ENCODE data around the gene GRIK2. TPM values are rescaled to one million over a fixed set of nuclear protein-coding genes. Genes with fewer than 3 reads are reported as not detected.

GRIK2 gene
- total RNA-seq, 1 donor from 2014 or later: 2.5 TPM

DNA sequence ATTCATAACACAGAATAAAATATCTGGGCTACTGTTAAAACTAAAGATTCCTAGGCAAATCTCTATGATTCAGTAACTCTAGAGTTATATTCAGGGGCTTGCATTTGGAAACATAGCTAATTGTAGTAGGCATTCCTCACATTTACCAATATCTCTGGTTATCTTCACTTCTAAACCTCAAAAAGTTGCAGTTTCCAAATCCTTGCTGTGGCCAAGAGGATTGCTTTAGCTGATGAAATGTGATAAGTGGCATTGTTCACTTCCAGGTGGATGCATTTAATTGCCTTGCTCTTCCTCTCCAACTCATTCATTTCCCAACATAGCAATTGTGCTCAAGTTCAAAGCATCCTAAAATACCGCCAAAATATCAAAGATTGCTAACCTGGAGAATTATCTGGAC is 246.6 kb downstream of the GRIK2 start:
- Histone ChIP-seq H4K20me1 (ENCODE audit: insufficient read depth, low read length) (no peaks in the 10 kb centered on the region), H3K27ac (ENCODE audit: low read depth, low read length) (no peak overlapping the region), H3K79me2 (ENCODE audit: insufficient read depth, low read length) (no peaks in the 10 kb centered on the region), H3K36me3 (ENCODE audit: insufficient read depth, low read length) (no peaks in the 10 kb centered on the region), H2AFZ (ENCODE audit: low read depth, low read length) (no peak overlapping the region), H3K4me2 (ENCODE audit: low read length) (no peak overlapping the region), H3K4me3 (ENCODE audit: insufficient read depth, low read depth, low read length) (no peak overlapping the region), H3K9ac (ENCODE audit: low read length) (no peak overlapping the region), H3K9me3 (ENCODE audit: insufficient read depth, low read depth, low read length) (no peaks in the 10 kb centered on the region), H3K4me1 (ENCODE audit: insufficient read depth, low read length) (no peaks in the 10 kb centered on the region), H3K27me3 (ENCODE audit: insufficient read depth, low read length) (no peaks in the 10 kb centered on the region)
- DNase-seq (ENCODE audit: low read depth) (peak; percentile 51), FAIRE-seq (no peak)
- H3K27me3 Mint-ChIP-seq (ENCODE audit: low read depth, unreplicated experiment): no peaks in the 10 kb centered on the region
- no peak overlapping the region for H3K27ac Mint-ChIP-seq (ENCODE audit: unreplicated experiment)
- no peak overlapping the region for H3K4me3 Mint-ChIP-seq (ENCODE audit: unreplicated experiment)
- TF ChIP-seq EZH2 (IDR thresholded peaks at IDR 0.05; ENCODE audit: insufficient read depth, low read length): no peak
- TF ChIP-seq, protein P1, sequence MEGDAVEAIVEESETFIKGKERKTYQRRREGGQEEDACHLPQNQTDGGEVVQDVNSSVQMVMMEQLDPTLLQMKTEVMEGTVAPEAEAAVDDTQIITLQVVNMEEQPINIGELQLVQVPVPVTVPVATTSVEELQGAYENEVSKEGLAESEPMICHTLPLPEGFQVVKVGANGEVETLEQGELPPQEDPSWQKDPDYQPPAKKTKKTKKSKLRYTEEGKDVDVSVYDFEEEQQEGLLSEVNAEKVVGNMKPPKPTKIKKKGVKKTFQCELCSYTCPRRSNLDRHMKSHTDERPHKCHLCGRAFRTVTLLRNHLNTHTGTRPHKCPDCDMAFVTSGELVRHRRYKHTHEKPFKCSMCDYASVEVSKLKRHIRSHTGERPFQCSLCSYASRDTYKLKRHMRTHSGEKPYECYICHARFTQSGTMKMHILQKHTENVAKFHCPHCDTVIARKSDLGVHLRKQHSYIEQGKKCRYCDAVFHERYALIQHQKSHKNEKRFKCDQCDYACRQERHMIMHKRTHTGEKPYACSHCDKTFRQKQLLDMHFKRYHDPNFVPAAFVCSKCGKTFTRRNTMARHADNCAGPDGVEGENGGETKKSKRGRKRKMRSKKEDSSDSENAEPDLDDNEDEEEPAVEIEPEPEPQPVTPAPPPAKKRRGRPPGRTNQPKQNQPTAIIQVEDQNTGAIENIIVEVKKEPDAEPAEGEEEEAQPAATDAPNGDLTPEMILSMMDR (IDR thresholded peaks at IDR 0.05; ENCODE audit: insufficient read depth, low read depth, low read length): no peak
- no peaks in the 10 kb centered on the region for H3K9me3 Mint-ChIP-seq (ENCODE audit: unreplicated experiment)
- no peaks in the 10 kb centered on the region for H3K36me3 Mint-ChIP-seq (ENCODE audit: low read depth, unreplicated experiment)
- no peaks in the 10 kb centered on the region for H3K4me1 Mint-ChIP-seq (ENCODE audit: low read depth, unreplicated experiment)

DNA sequence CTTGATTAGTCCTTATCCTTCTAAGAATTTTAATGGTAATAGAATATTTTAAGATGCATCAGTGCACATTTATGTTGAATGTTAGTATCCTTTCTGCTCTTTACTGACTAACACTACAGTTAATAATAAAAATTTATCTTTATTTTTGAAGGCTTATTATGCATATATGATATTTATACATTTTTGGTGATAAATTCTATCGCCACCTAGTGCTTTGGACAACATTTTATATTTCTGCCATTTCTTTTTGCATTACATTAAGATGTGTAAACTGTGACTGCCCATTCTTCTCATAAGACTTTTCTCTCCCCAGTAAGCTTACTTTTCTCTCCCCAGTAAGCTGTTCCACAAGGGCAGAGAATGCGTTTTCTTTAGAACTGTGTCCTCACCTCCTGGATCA is 252.3 kb downstream of the GRIK2 start:
- FAIRE-seq: no peak
- Histone ChIP-seq H3K4me1 (ENCODE audit: insufficient read depth, low read length) (no peaks in the 10 kb centered on the region), H3K27ac (ENCODE audit: low read depth, low read length) (no peak overlapping the region), H3K36me3 (ENCODE audit: insufficient read depth, low read length) (no peaks in the 10 kb centered on the region), H3K79me2 (ENCODE audit: insufficient read depth, low read length) (no peaks in the 10 kb centered on the region), H2AFZ (ENCODE audit: low read depth, low read length) (no peak overlapping the region), H3K9me3 (ENCODE audit: insufficient read depth, low read depth, low read length) (no peaks in the 10 kb centered on the region), H3K9ac (ENCODE audit: low read length) (no peak overlapping the region), H4K20me1 (ENCODE audit: insufficient read depth, low read length) (no peaks in the 10 kb centered on the region), H3K4me2 (ENCODE audit: low read length) (no peak overlapping the region), H3K27me3 (ENCODE audit: insufficient read depth, low read length) (no peaks in the 10 kb centered on the region), H3K4me3 (ENCODE audit: insufficient read depth, low read depth, low read length) (no peak overlapping the region)
- Mint-ChIP-seq H3K27me3 (ENCODE audit: low read depth, unreplicated experiment) (no peaks in the 10 kb centered on the region), H3K4me1 (ENCODE audit: low read depth, unreplicated experiment) (no peaks in the 10 kb centered on the region), H3K36me3 (ENCODE audit: low read depth, unreplicated experiment) (no peaks in the 10 kb centered on the region), H3K27ac (ENCODE audit: unreplicated experiment) (no peak overlapping the region), H3K9me3 (ENCODE audit: unreplicated experiment) (peaks cover 1% of the 10 kb centered on the region), H3K4me3 (ENCODE audit: unreplicated experiment) (no peak overlapping the region)
- TF ChIP-seq, protein P1 (IDR thresholded peaks at IDR 0.05; ENCODE audit: insufficient read depth, low read depth, low read length): no peak
- no peak for TF ChIP-seq EZH2 (IDR thresholded peaks at IDR 0.05; ENCODE audit: insufficient read depth, low read length)
- no peak for DNase-seq (ENCODE audit: low read depth)

DNA sequence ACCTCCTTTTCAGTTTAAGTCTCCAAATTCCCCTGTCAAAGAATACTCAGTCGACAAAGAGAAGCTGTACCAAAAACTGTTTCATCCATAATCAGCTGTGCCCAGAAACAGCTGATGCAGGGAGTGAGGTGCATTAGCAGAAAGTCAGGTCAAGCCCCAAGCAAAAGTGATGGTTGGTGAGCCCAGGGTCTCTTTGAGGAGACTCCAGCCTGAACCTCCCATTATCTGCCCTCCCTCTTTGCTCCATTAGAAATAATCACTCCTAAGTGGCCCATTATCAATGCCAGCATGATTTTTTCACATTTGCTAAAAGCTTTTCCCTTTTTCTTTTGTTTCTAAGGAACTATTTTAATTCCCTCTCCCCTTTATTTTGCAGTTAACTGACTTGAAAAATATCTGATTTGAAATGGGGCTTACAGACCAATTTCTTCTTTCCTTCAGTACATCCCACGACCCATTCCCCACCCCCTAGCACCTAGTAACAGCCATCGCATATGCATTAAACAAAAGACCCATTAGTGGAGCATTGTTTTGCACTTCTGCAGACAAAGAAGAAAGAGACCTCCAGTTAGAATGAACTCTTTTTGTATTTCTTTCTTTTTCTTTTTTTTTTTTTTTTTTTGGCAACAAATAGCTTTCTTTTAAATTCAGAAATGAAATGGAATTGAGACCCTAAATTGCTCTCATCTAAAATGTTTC is 257.0 kb downstream of the GRIK2 start:
- no peak for FAIRE-seq
- Mint-ChIP-seq H3K27ac (ENCODE audit: unreplicated experiment) (no peak overlapping the region), H3K4me3 (ENCODE audit: unreplicated experiment) (no peak overlapping the region), H3K4me1 (ENCODE audit: low read depth, unreplicated experiment) (peaks cover 3% of the 10 kb centered on the region), H3K36me3 (ENCODE audit: low read depth, unreplicated experiment) (no peaks in the 10 kb centered on the region), H3K9me3 (ENCODE audit: unreplicated experiment) (peaks cover 1% of the 10 kb centered on the region), H3K27me3 (ENCODE audit: low read depth, unreplicated experiment) (no peaks in the 10 kb centered on the region)
- Histone ChIP-seq H3K4me1 (ENCODE audit: insufficient read depth, low read length) (no peaks in the 10 kb centered on the region), H4K20me1 (ENCODE audit: insufficient read depth, low read length) (no peaks in the 10 kb centered on the region), H3K36me3 (ENCODE audit: insufficient read depth, low read length) (no peaks in the 10 kb centered on the region), H3K27me3 (ENCODE audit: insufficient read depth, low read length) (no peaks in the 10 kb centered on the region), H3K4me3 (ENCODE audit: insufficient read depth, low read depth, low read length) (no peak overlapping the region), H3K79me2 (ENCODE audit: insufficient read depth, low read length) (no peaks in the 10 kb centered on the region), H3K4me2 (ENCODE audit: low read length) (no peak overlapping the region), H3K27ac (ENCODE audit: low read depth, low read length) (no peak overlapping the region), H3K9me3 (ENCODE audit: insufficient read depth, low read depth, low read length) (no peaks in the 10 kb centered on the region), H3K9ac (ENCODE audit: low read length) (no peak overlapping the region), H2AFZ (ENCODE audit: low read depth, low read length) (no peak overlapping the region)
- no peak for TF ChIP-seq EZH2 (IDR thresholded peaks at IDR 0.05; ENCODE audit: insufficient read depth, low read length)
- TF ChIP-seq, protein P1 (IDR thresholded peaks at IDR 0.05; ENCODE audit: insufficient read depth, low read depth, low read length): no peak
- DNase-seq (ENCODE audit: low read depth): no peak
